Measurements from ENCODE around the gene VPS13D.

DNA sequence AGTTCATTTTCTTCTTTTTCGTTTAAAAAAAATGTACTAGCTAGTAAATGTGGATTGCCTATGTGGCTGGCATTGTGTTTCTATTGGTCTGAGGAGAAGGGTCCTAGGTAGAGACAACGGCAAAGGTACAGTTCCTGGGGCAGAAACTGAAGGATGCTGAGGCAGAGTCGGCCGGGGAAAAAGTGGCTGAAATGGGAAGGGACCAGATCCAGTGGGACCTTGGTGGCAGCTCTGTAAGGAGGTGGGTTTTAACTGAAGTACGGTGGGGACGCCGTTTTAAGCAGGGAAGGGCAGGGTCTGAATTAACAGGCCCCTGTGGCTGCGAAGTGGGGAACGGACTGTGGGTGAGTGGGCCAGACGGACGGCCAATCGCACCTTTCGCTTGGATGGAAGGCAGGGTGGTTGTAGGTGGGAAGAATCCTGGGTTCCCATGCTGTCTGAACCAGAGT, 420 bp upstream of the VPS13D start:
- no peak for TF ChIP-seq CTCF (IDR thresholded peaks at IDR 0.05)
- TF ChIP-seq POLR2A (IDR thresholded peaks at IDR 0.05) = no peak

Measured in uterus (tissue), 2 donors.